ENCODE results near the gene MDH2.
"Not testable (repeated sequence)": the region's sequence is repeated elsewhere in the genome, so short reads cannot be mapped to it uniquely, and the experiment has no call there.

- not testable (repeated sequence) for TF ChIP-seq POLR2AphosphoS5 (IDR thresholded peaks at IDR 0.05); CTCF (IDR thresholded peaks at IDR 0.05); EP300 (IDR thresholded peaks at IDR 0.05); POLR2A (IDR thresholded peaks at IDR 0.05; ENCODE audit: low read depth)
Observed at GRCh38 chr7:76094326-76094725, 46.4 kb downstream of the MDH2 start.
